ENCODE data around the gene DDIAS.

DNA sequence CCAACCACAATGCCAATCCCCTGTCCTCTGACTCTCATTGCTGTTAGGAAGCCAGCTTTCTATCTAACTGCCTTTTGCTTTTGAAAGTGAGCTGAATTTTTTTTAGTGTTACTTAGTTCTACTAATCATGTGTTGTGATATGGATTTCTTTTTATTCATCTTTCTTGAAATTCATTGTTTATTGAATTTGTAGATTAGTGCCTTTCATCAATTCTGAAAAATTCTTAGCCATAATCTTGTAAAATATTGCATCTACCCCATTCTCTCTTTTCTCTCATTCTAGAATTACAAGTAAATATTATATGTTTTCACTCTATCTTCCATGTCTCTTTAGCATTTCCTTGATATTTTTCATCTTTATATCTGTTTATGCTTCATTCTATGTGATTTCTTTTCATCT, 47.8 kb downstream of the DDIAS start:
- TF ChIP-seq CTCF (IDR thresholded peaks at IDR 0.05; ENCODE audit: low read length) (no peak), EZH2 (IDR thresholded peaks at IDR 0.05; ENCODE audit: borderline replicate concordance, low read length) (no peak)
